DMS53 treated with DMSO at 0.1 percent for 48 hours (cell line): ENCODE results near the gene RB1.
A peak's percentile ranks its signal among the peaks of the same experiment; 100 is the strongest.
"Not testable (repeated sequence)": the region's sequence is repeated elsewhere in the genome, so short reads cannot be mapped to it uniquely, and the experiment has no call there.

ENCODE experiments used
- DNase-seq: peaks from one replicate; lab custom pipeline; 2025; ENCODE audit not compliant: unreplicated experiment; lab: John Stamatoyannopoulos, UW

Gene RB1

GRCh38 chr13:48297131-48297786 is 6.3 kb upstream of the RB1 start:
- no peak for DNase-seq

DNA sequence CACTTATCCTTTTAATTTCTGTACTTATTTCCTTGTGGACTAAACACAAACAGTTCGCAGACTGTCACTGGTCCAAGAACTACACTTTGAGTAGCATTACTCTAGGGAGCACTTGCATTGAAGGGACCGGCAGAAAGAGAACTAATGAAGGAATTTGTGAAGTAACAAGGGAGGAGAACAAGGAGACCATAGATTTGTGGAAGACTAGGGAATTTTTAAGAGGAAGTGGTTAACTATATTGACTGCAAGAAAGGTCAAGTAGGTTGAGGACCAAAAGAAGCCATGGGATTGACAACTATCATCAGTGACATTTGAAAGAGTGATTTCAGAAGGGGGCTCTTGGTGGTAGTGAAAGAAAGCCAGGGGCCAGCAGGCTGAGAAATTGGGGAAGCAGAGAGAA is 4.0 kb upstream of the RB1 start:
- no peak for DNase-seq

- DNase-seq = no peak
Observed at GRCh38 chr13:48302871-48303358, 636 bp upstream of the RB1 start.

- DNase-seq = peak; percentile 1
Observed at GRCh38 chr13:48304143-48304876, 759 bp downstream of the RB1 start.

GRCh38 chr13:48311223-48311622 is 7.7 kb downstream of the RB1 start:
- no peak for DNase-seq

DNA sequence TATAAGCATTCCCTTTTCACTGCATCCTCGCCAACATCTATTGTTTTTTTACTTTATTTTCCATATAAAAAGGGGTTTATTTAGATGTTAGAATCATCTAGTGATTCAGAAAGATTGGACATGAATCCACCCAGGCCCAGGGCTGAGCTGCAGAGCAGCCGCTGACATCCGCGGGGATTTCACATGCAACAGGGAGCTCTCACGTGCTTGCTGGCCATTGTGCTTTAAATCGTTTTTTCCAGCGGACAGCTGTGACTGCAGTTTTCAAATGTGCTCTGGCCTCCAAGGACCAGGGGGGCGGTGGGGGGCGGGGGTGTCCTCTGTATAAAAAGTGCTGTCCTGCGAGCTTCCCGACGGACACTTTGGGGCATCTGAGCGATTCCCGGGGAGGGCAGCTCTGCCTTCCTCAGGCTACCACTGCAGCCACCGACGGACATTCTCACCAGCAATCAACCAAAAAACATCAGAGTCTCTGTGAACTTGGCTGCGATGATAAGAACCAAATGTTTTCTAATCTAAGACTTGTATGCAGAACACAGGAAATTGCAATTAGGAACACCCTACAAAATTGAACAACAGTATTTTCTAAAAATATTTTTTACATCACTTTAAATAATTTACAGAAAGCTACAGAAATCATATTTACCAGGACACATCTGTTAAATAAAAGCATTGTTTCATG is 12.6 kb downstream of the RB1 start:
- DNase-seq = no peak

- no peak for DNase-seq
Observed at GRCh38 chr13:48316826-48317510, 13.4 kb downstream of the RB1 start.

DNA sequence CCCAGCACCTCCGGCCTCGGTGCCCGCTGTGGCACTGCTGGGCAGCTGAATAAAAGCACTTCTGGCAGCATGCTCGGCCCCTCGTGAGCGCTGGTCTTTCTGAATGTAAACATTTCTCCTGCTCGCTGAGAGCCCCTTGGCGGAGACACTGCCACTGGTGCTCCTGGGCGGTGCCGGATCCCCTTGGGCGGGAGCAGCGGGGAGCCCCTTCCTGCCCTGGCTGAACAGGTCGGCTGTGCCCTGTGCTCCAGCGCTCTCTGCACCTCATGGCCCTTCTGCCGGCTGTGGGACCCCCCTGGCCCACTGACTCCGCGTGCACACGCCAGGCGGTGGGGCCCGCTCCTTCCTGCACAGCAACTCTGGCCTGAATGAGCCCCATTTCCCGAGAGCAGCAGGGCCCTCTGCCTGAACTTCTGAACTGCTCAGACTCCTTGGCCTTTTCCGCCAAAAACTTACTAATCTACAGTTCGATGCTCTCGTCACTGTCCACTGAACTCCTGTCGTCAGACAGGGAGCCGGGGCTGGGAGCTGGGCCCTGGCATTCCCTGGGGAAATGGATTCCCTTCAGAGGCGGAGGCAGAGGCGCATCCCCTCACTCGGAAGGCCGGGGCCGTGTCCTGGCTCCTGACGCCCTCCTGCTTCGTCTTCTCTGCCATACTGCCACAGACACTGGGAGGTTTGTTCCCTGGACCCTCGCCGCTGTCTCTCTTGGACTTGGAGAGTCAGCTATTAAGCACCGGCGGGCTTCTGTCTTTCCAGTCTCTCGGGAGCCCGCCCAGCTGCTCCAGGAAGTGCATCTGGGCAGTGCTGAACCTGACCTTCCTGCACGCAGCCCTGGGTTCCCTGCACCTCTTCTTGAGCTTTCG is 14.2 kb downstream of the RB1 start:
- DNase-seq = no peak

DNA sequence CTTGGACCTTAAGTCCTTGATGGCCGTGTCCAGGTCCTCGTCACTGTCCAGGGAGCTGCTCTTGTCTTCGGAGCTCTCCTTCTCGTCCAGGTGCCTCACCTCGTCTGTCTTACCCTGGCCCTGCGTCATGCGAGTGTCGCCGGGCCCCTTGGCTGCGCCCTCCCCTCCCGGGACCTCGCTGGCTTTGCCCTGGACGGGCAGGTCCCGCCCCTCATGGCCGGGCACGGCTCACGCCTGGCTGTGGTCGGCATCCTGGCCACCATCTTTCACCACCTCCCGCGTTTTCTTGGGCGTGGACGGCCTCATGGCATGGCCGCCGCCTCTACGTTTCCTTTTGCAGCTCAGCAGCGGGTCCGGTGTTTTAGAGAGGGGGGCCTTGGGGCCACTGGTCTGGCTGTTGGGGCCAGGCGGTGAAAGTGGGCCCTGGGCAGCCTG is 14.8 kb downstream of the RB1 start:
- no peak for DNase-seq

- DNase-seq = no peak
Observed at GRCh38 chr13:48318821-48319511, 15.4 kb downstream of the RB1 start.

GRCh38 chr13:48319531-48320398 is 16.2 kb downstream of the RB1 start:
- no peak for DNase-seq

GRCh38 chr13:48320399-48320790 is 16.8 kb downstream of the RB1 start:
- DNase-seq = no peak

GRCh38 chr13:48320891-48321510 is 17.4 kb downstream of the RB1 start:
- no peak for DNase-seq

DNA sequence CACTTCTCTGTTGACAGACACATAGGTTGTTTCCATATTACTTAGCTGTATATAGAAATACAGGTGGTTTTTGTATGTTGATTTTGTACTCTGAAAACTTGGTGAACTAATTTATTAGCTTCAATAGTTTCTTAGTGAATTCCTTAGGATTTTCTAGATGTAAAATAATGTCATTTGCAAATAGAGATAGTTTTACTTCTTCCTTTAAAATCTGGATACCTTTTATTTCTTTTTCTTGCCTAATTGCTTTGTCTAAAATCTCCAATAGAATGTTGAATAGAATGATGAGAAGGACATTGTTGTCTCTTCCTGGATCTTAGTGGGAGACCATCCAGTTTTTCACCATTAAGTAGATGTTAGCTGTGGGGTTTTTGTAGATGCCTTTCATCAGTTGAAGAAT is 18.7 kb downstream of the RB1 start:
- DNase-seq = no peak

GRCh38 chr13:48333976-48334375 is 30.4 kb downstream of the RB1 start:
- no peak for DNase-seq

- peak; percentile 1 for DNase-seq
Observed at GRCh38 chr13:48334534-48335127, 31.1 kb downstream of the RB1 start.

- DNase-seq = not testable (repeated sequence)
Observed at GRCh38 chr13:48339198-48339597, 35.6 kb downstream of the RB1 start.

GRCh38 chr13:48344264-48344663 is 40.7 kb downstream of the RB1 start:
- DNase-seq = no peak
